IMR-90 (cell line): ENCODE results near the gene NAGLU. TPM values are rescaled to one million over a fixed set of nuclear protein-coding genes. Genes with fewer than 3 reads are reported as not detected.

ENCODE experiments used
- ATAC-seq: fragments of 200-7000 bp; cut with Tn5 transposase; 2 replicates; pipeline ENCODE4 v1.9.1; 2020; ENCODE audit warnings: low read depth, mild to moderate bottlenecking, moderate library complexity
- BruUV-seq: library from RNA; stranded (reverse); fragments of 400-500 nt; replicated peaks from 2 replicates; lab custom pipeline; 2021; lab: Mats Ljungman, UMichigan
- CTCF ChIA-PET: fragments of 300-600 bp; formaldehyde crosslinking; extraction: SDS; loops from one replicate; lab custom pipeline; 2021; ENCODE audit warnings: antibody characterized with exemption; lab: Yijun Ruan, JAX
- POLR2A ChIA-PET: fragments of 300-600 bp; sonication (Branson Sonifier 250); formaldehyde crosslinking; loops from one replicate; lab custom pipeline; 2022; ENCODE audit warnings: antibody characterized with exemption; ENCODE audit not compliant: unreplicated experiment; lab: Charles Lee
- DNase-seq: peaks from one replicate; pipeline ENCODE4 v3.0.0; 2013
- H2AFZ ChIP-seq: replicated peaks from 2 replicates; pipeline ENCODE3; 2013; ENCODE audit warnings: low read length, mild to moderate bottlenecking; ENCODE audit not compliant: poor library complexity
- H2AK5ac ChIP-seq: 2 replicates; pipeline ENCODE4 v1.6.1; 2013; ENCODE audit warnings: low read depth, low read length, inconsistent platforms
- H2AK9ac ChIP-seq: replicated peaks from 2 replicates; pipeline ENCODE3; 2013; ENCODE audit warnings: mild to moderate bottlenecking, low read depth, low read length, moderate library complexity; ENCODE audit not compliant: poor library complexity
- H2BK120ac ChIP-seq: 2 replicates; pipeline ENCODE4 v1.6.1; 2013; ENCODE audit warnings: low read depth, low read length, inconsistent platforms
- H2BK15ac ChIP-seq: 3 replicates; pipeline ENCODE4 v1.6.1; 2013; ENCODE audit warnings: low read depth, low read length, inconsistent platforms
- H2BK20ac ChIP-seq: 2 replicates; pipeline ENCODE4 v1.6.1; 2013; ENCODE audit warnings: low read depth, mild to moderate bottlenecking, inconsistent platforms, low read length, moderate library complexity
- H2BK5ac ChIP-seq: 2 replicates; pipeline ENCODE4 v1.6.1; 2013; ENCODE audit warnings: mild to moderate bottlenecking, low read depth, low read length, inconsistent platforms; ENCODE audit not compliant: poor library complexity, severe bottlenecking
- H3K14ac ChIP-seq: replicated peaks from 2 replicates; pipeline ENCODE4 v1.6.1; 2013; ENCODE audit warnings: low read depth, low read length, inconsistent platforms
- H3K18ac ChIP-seq: 2 replicates; pipeline ENCODE4 v1.6.1; 2013; ENCODE audit warnings: low read depth, low read length, control low read depth
- H3K23ac ChIP-seq: 2 replicates; pipeline ENCODE4 v1.6.1; 2013; ENCODE audit warnings: low read depth, low read length, inconsistent platforms
- H3K27ac ChIP-seq: 2 replicates; pipeline ENCODE4 v1.5.1; 2013; ENCODE audit warnings: mild to moderate bottlenecking, control low read depth, low read length; ENCODE audit not compliant: insufficient read depth
- H3K27me3 ChIP-seq: 2 replicates; pipeline ENCODE4 v1.6.1; 2013; ENCODE audit warnings: low read length; ENCODE audit not compliant: control insufficient read depth, insufficient read depth
- H3K36me3 ChIP-seq: 2 replicates; pipeline ENCODE4 v1.6.1; 2013; ENCODE audit warnings: low read length, mixed read lengths; ENCODE audit not compliant: control insufficient read depth, insufficient read depth
- H3K4ac ChIP-seq: 2 replicates; pipeline ENCODE4 v1.6.1; 2013; ENCODE audit warnings: low read depth, low read length, inconsistent platforms
- H3K4me1 ChIP-seq: 2 replicates; pipeline ENCODE4 v1.6.1; 2013; ENCODE audit warnings: low read length, mixed read lengths; ENCODE audit not compliant: control insufficient read depth, insufficient read depth
- H3K4me2 ChIP-seq: 2 replicates; pipeline ENCODE4 v1.6.1; 2013; ENCODE audit warnings: low read depth, mild to moderate bottlenecking, control low read depth, low read length, moderate library complexity
- H3K4me3 ChIP-seq: 2 replicates; pipeline ENCODE4 v1.5.1; 2013; ENCODE audit warnings: low read depth, mild to moderate bottlenecking, control low read depth, low read length, moderate library complexity; ENCODE audit not compliant: insufficient read depth
- H3K56ac ChIP-seq: 2 replicates; pipeline ENCODE4 v1.6.1; 2013; ENCODE audit warnings: low read length, inconsistent platforms; ENCODE audit not compliant: insufficient read depth; ENCODE audit errors: extremely low read depth
- H3K79me1 ChIP-seq, 2 experiments: 2 replicates each; pipeline ENCODE4 v1.6.1; 2013; ENCODE audit warnings: low read length in 2 of 2, inconsistent platforms in 1 of 2, low read depth in 1 of 2
- H3K9ac ChIP-seq: 2 replicates; pipeline ENCODE4 v1.6.1; 2013; ENCODE audit warnings: low read depth, low read length, control low read depth
- H3K9me1 ChIP-seq: 2 replicates; pipeline ENCODE4 v1.6.1; 2013; ENCODE audit warnings: low read length, inconsistent platforms; ENCODE audit not compliant: insufficient read depth
- H3K9me3 ChIP-seq: 2 replicates; pipeline ENCODE4 v1.6.1; 2013; ENCODE audit warnings: low read length; ENCODE audit not compliant: control insufficient read depth, insufficient read depth
- H4K20me1 ChIP-seq: 2 replicates; pipeline ENCODE4 v1.6.1; 2013; ENCODE audit warnings: low read length, inconsistent platforms; ENCODE audit not compliant: insufficient read depth
- H4K5ac ChIP-seq: 2 replicates; pipeline ENCODE4 v1.6.1; 2013; ENCODE audit warnings: mild to moderate bottlenecking, low read depth, low read length, control low read depth
- H4K8ac ChIP-seq, 2 experiments: 2 replicates each; pipeline ENCODE4 v1.6.1; 2013; ENCODE audit warnings: low read depth in 2 of 2, low read length in 2 of 2, control low read depth in 1 of 2, inconsistent platforms in 1 of 2
- H4K91ac ChIP-seq: 2 replicates; pipeline ENCODE4 v1.6.1; 2013; ENCODE audit warnings: low read depth, low read length, inconsistent platforms; ENCODE audit not compliant: insufficient read depth
- CHD1 ChIP-seq: IDR thresholded peaks from 2 replicates; pipeline ENCODE4 v1.6.1; 2012; ENCODE audit warnings: low read depth, low read length, improper control_type of control experiment
- ELK1 ChIP-seq: fragments of 150-350 bp; IDR thresholded peaks from 2 replicates; pipeline ENCODE4 v1.6.1; 2016; ENCODE audit warnings: low read depth, mild to moderate bottlenecking, low read length, moderate library complexity, borderline replicate concordance
- FOS ChIP-seq: fragments of 150-350 bp; IDR thresholded peaks from 2 replicates; pipeline ENCODE4 v1.6.1; 2016; ENCODE audit warnings: low read depth, low read length
- MAFK ChIP-seq: IDR thresholded peaks from 2 replicates; pipeline ENCODE4 v1.6.1; 2012; ENCODE audit warnings: low read depth, low read length, improper control_type of control experiment
- MXI1 ChIP-seq: IDR thresholded peaks from 2 replicates; pipeline ENCODE4 v1.6.1; 2012; ENCODE audit warnings: low read depth, mild to moderate bottlenecking, low read length, moderate library complexity, borderline replicate concordance
- NFE2L2 ChIP-seq: fragments of 150-350 bp; IDR thresholded peaks from 2 replicates; pipeline ENCODE4 v1.6.1; 2016; ENCODE audit warnings: low read depth, mild to moderate bottlenecking, low read length
- POLR2A ChIP-seq: IDR thresholded peaks from 2 replicates; pipeline ENCODE4 v1.6.1; 2012; ENCODE audit warnings: mild to moderate bottlenecking, low read depth, low read length
- RFX5 ChIP-seq: IDR thresholded peaks from 2 replicates; pipeline ENCODE4 v1.8.0; 2012; ENCODE audit warnings: low read depth, mild to moderate bottlenecking, low read length, moderate library complexity
- SMC3 ChIP-seq: fragments of 150-350 bp; IDR thresholded peaks from 2 replicates; pipeline ENCODE4 v1.6.1; 2016; ENCODE audit warnings: low read depth, mild to moderate bottlenecking, antibody characterized with exemption, low read length, moderate library complexity
- USF2 ChIP-seq: fragments of 150-350 bp; IDR thresholded peaks from 2 replicates; pipeline ENCODE4 v1.6.1; 2017; ENCODE audit warnings: mild to moderate bottlenecking, antibody characterized with exemption, low read length, low read depth
- WGBS, 2 experiments: methylation state at CpG; one replicate each; pipeline versions ENCODE4 v1.1.5 to v1.1.7; 2013; ENCODE audit warnings: missing lambda C conversion rate in 2 of 2; ENCODE audit not compliant: insufficient read length in 1 of 2; ENCODE audit errors: extremely low coverage in 2 of 2; 5-methylcytosine and 5-hydroxymethylcytosine counted together
- dilution Hi-C: fragments of 300-500 bp; cut with HindIII; formaldehyde crosslinking; loops from one replicate; pipeline ENCODE4 v1.14.3; 2018; ENCODE audit warnings: low sequenced_read_pairs; ENCODE audit not compliant: unreplicated experiment
- in situ Hi-C: fragments of 300-500 bp; cut with MboI; formaldehyde crosslinking; loops from 3 replicates; pipeline ENCODE4 v1.14.3; 2019; ENCODE audit warnings: low sequenced_read_pairs, inconsistent platforms, mixed read lengths
- intact Hi-C: fragments of 100-400 bp; cut with micrococcal nuclease; formaldehyde crosslinking; loops from 2 replicates; pipeline ENCODE4 v1.10.0; 2022
- polyA plus RNA-seq, 3 experiments: library from polyadenylated mRNA; depleted of rRNA; stranded (reverse); fragments of >200 nt; gene quantifications; 2 replicates each; pipeline ENCODE4 v1.2.3, GENCODE V29; 2012; ENCODE audit warnings: low replicate concordance in 1 of 3
- total RNA-seq: library from RNA; depleted of rRNA; stranded (reverse); fragments of >200 nt; gene quantifications from 2 replicates; pipeline ENCODE4 v1.2.3, GENCODE V29; 2012

NAGLU gene
- total and polyA plus RNA-seq, 2 of the 4 experiments (the other 2 are of a cell fraction): 6.5 to 29.2 TPM

- CTCF ChIA-PET: interaction anchor here (1.3 kb wide), 1 partner anchor 19 kb away, joined by 3 read pairs; no protein-coding TSS in a partner anchor
- TF ChIP-seq MAFK (no peak), SMC3 (no peak), MXI1 (no peak), CHD1 (no peak), USF2 (no peak), ELK1 (no peak), RFX5 (no peak), POLR2A (no peak), NFE2L2 (no peak), FOS (no peak)
- Histone ChIP-seq H3K4me1 (peaks cover 8% of the 10 kb centered on the region), H3K79me1 (no peaks in the 10 kb centered on the region), H2BK20ac (no peak overlapping the region), H3K56ac (no peak overlapping the region), H3K27me3 (no peaks in the 10 kb centered on the region), H2AK5ac (no peak overlapping the region), H2BK5ac (no peak overlapping the region), H2BK15ac (no peak overlapping the region), H3K14ac (no peak overlapping the region), H3K18ac (no peak overlapping the region), H2AK9ac (no peak overlapping the region), H3K4ac (no peak overlapping the region), H3K4me2 (no peak overlapping the region), H3K36me3 (peaks cover 27% of the 10 kb centered on the region), H3K9me3 (no peaks in the 10 kb centered on the region), H2AFZ (no peak overlapping the region), H3K9me1 (peaks cover 10% of the 10 kb centered on the region; the same call in 1 of the 2 replicates), H3K4me3 (no peak overlapping the region), H3K9ac (no peak overlapping the region), H4K8ac (no peak overlapping the region), H4K91ac (no peak overlapping the region), H3K23ac (no peak overlapping the region), H2BK120ac (no peak overlapping the region), H4K5ac (no peak overlapping the region), H3K27ac (no peak overlapping the region), H4K20me1 (no peaks in the 10 kb centered on the region)
- WGBS, 2 experiments: no CpG with 5 or more reads among the region's 4 CpGs
- dilution Hi-C loops: no loop called here
- intact Hi-C loops: no loop called here
- in situ Hi-C loops: no loop called here
- ATAC-seq (no peak), DNase-seq (no peak)
- BruUV-seq: no TSS peak
- POLR2A ChIA-PET: no interaction called here
These were observed 28.4 kb upstream of the NAGLU start for GRCh38 chr17:42507671-42508070.
